K562 (cell line): ENCODE measurements around the gene PMPCA. TPM values are rescaled to one million over a fixed set of nuclear protein-coding genes. Genes with fewer than 3 reads are reported as not detected.
A peak's percentile ranks its signal among the peaks of the same experiment; 100 is the strongest.

ENCODE experiments used
- CBFA2T3 ChIP-seq: fragments of 450-650 bp; IDR thresholded peaks from 2 replicates; pipeline ENCODE4 v1.6.1; 2017
- CSDE1 ChIP-seq, 2 experiments: fragments of 450-650 bp; IDR thresholded peaks; 2 replicates each; pipeline ENCODE4 v1.6.1; 2016; ENCODE audit warnings: mild to moderate bottlenecking in 1 of 2
- DMBX1 ChIP-seq: fragments of 250-450 bp; sonication (Bioruptor Pico); IDR thresholded peaks from 2 replicates; pipeline ENCODE4 v1.8.0; 2022; ENCODE audit warnings: inconsistent platforms, mild to moderate bottlenecking, moderate library complexity, borderline replicate concordance
- E2F1 ChIP-seq: sonication (generic); formaldehyde crosslinking; IDR thresholded peaks from 2 replicates; pipeline ENCODE4 v1.8.1; 2023; ENCODE audit warnings: mild to moderate bottlenecking, missing genetic modification reagents, moderate library complexity
- FOXK1 ChIP-seq: sonication (generic); formaldehyde crosslinking; IDR thresholded peaks from 2 replicates; pipeline ENCODE4 v1.8.0; 2022; ENCODE audit warnings: missing genetic modification reagents, mild to moderate bottlenecking, borderline replicate concordance
- KLF13 ChIP-seq: fragments of 450-650 bp; IDR thresholded peaks from 2 replicates; pipeline ENCODE4 v1.6.1; 2016; ENCODE audit warnings: missing genetic modification characterization, low read depth, mild to moderate bottlenecking, missing compliant biosample characterization, moderate library complexity, borderline replicate concordance
- MITF ChIP-seq: IDR thresholded peaks from 2 replicates; pipeline ENCODE4 v1.6.1; 2014; ENCODE audit warnings: antibody characterized with exemption
- NUFIP1 ChIP-seq: fragments of 450-650 bp; IDR thresholded peaks from 2 replicates; pipeline ENCODE4 v1.6.1; 2018; ENCODE audit not compliant: partially characterized antibody
- PPARD ChIP-seq: fragments of 250-450 bp; sonication (Bioruptor Pico); IDR thresholded peaks from 2 replicates; pipeline ENCODE4 v1.8.0; 2022; ENCODE audit warnings: inconsistent platforms, mild to moderate bottlenecking, moderate library complexity
- RFX1 ChIP-seq: fragments of 450-650 bp; IDR thresholded peaks from 2 replicates; pipeline ENCODE4 v1.6.1; 2016; ENCODE audit warnings: mild to moderate bottlenecking, moderate library complexity
- SMARCE1 ChIP-seq: fragments of 450-650 bp; IDR thresholded peaks from 2 replicates; pipeline ENCODE4 v1.7.1; 2016; ENCODE audit warnings: mild to moderate bottlenecking
- STAG1 ChIP-seq: sonication (generic); formaldehyde crosslinking; IDR thresholded peaks from 2 replicates; pipeline ENCODE4 v1.5.0; 2020; ENCODE audit warnings: missing genetic modification reagents, borderline replicate concordance
- SUPT5H ChIP-seq: fragments of 450-650 bp; IDR thresholded peaks from 2 replicates; pipeline ENCODE4 v1.6.1; 2016
- TRIM28 ChIP-seq: fragments of 450-650 bp; IDR thresholded peaks from 2 replicates; pipeline ENCODE4 v1.6.1; 2017
- ZFX ChIP-seq: sonication (generic); formaldehyde crosslinking; IDR thresholded peaks from 2 replicates; pipeline ENCODE4 v1.8.0; 2022; ENCODE audit warnings: mild to moderate bottlenecking, missing genetic modification reagents, moderate library complexity
- ZNF146 ChIP-seq: IDR thresholded peaks from one replicate; pipeline ENCODE4 v1.6.1; 2018; ENCODE audit warnings: missing compliant biosample characterization; ENCODE audit not compliant: unreplicated experiment
- ZNF398 ChIP-seq: fragments of 250-450 bp; sonication (Bioruptor Pico); IDR thresholded peaks from 2 replicates; pipeline ENCODE4 v1.8.0; 2021; ENCODE audit warnings: moderate library complexity, mild to moderate bottlenecking, inconsistent platforms
- ZNF408 ChIP-seq: fragments of 250-450 bp; sonication (Bioruptor Pico); IDR thresholded peaks from 2 replicates; pipeline ENCODE4 v1.4.0; 2020; ENCODE audit warnings: low read depth, mild to moderate bottlenecking, moderate library complexity
- ZNF518B ChIP-seq: fragments of 250-450 bp; sonication (Bioruptor Pico); IDR thresholded peaks from 2 replicates; pipeline ENCODE4 v1.5.0; 2021; ENCODE audit warnings: mild to moderate bottlenecking, moderate library complexity
- ZNF57 ChIP-seq: fragments of 450-650 bp; formaldehyde crosslinking; IDR thresholded peaks from 2 replicates; pipeline ENCODE4 v1.4.0; 2020; ENCODE audit warnings: mild to moderate bottlenecking, moderate library complexity
- ZNF586 ChIP-seq: fragments of 450-650 bp; formaldehyde crosslinking; conservative IDR thresholded peaks from 2 replicates; pipeline ENCODE4 v1.4.0; 2020; ENCODE audit warnings: mild to moderate bottlenecking, moderate library complexity
- ZNF75A ChIP-seq: fragments of 450-650 bp; formaldehyde crosslinking; IDR thresholded peaks from 2 replicates; pipeline ENCODE4 v1.4.0; 2020; ENCODE audit warnings: mild to moderate bottlenecking
- polyA plus RNA-seq, 8 experiments: library from polyadenylated mRNA; depleted of rRNA in 4 of 8; stranded (reverse) in 5 of 8; unstranded in 3 of 8; fragments of >200 nt; fragmentation: Nextera tagmentation in 2 of 8; fragmentation: Illumina TruSeq in 1 of 8; extraction: Ambion mirVana in 2 of 8; extraction: Trizol in 1 of 8; gene quantifications; 2 replicates each; pipeline versions ENCODE4 v1.2.1 to v1.2.3, GENCODE V29; 2011 to 2014; ENCODE audit warnings: inconsistent platforms in 1 of 8, missing spikeins in 1 of 8
- total RNA-seq, 7 experiments: library from RNA; depleted of rRNA in 6 of 7; stranded (reverse); fragments of >200 nt in 6 of 7; fragmentation: Illumina TruSeq in 2 of 7; extraction: Trizol in 2 of 7; gene quantifications; 2 replicates each; pipeline versions ENCODE4 v1.2.1 to v1.2.3, GENCODE V29; 2011 to 2021; ENCODE audit warnings: low replicate concordance in 1 of 7

Gene PMPCA
- total and polyA plus RNA-seq, 9 of the 15 experiments (the other 6 are each of a cell fraction or from before 2014, with no cell fraction given) = 23.9 to 143 (median 86.6) TPM

GRCh38 chr9:136439481-136440408 is 29.3 kb downstream of the PMPCA start, which contains the start of gene INPP5E (continued):
- TF ChIP-seq E2F1 (no peak), ZFX (CRISPR knock-in tag) (peak; percentile 75), CBFA2T3 (no peak), RFX1 (no peak), NUFIP1 (no peak), ZNF586 (CRISPR knock-in tag) (no peak), SUPT5H (peak; percentile 59; the same call in 1 of the 2 replicates), PPARD (no peak), CSDE1 (IDR thresholded peaks at IDR 0.05) (no peak), KLF13 (tag) (no peak), STAG1 (CRISPR knock-in tag) (no peak), ZNF75A (CRISPR knock-in tag) (no peak), ZNF57 (CRISPR knock-in tag) (no peak), TRIM28 (no peak), DMBX1 (no peak), SMARCE1 (no peak), ZNF398 (CRISPR knock-in tag) (no peak), ZNF408 (CRISPR knock-in tag) (no peak), FOXK1 (no peak), ZNF146 (no peak), ZNF518B (CRISPR knock-in tag) (no peak), MITF (no peak)
